Heart right ventricle (tissue), 16 donors: ENCODE data around the gene MARVELD3. TPM values are rescaled to one million over a fixed set of nuclear protein-coding genes. Genes with fewer than 3 reads are reported as not detected.
"Not testable (repeated sequence)": the region's sequence is repeated elsewhere in the genome, so short reads cannot be mapped to it uniquely, and the experiment has no call there.

Experiments used
- ATAC-seq, 8 donors: fragments of 200-7000 bp; cut with Tn5 transposase; one replicate each; pipeline ENCODE4 v1.9.1; 2020; ENCODE audit warnings: mild to moderate bottlenecking in 8 of 8, moderate library complexity in 8 of 8, moderate number of reproducible peaks in 1 of 8
- DNase-seq, 2 donors: peaks; one replicate each; pipeline ENCODE4 v3.0.0-alpha.2; 2020
- H3K27ac ChIP-seq, 10 donors: fragments of 200-600 bp; sonication (generic) in 2 of 10; one replicate each; pipeline versions ENCODE4 v1.5.0 to v1.8.0; 2020 to 2022; ENCODE audit warnings: mild to moderate bottlenecking in 3 of 10
- H3K27me3 ChIP-seq, 7 donors: fragments of 200-600 bp; one replicate each; pipeline ENCODE4 v1.8.0; 2021 to 2022; ENCODE audit warnings: mild to moderate bottlenecking in 2 of 7
- H3K36me3 ChIP-seq, 9 donors: fragments of 200-600 bp; sonication (generic) in 1 of 9; one replicate each; pipeline versions ENCODE4 v1.5.0 to v1.8.0; 2020 to 2022; ENCODE audit warnings: mild to moderate bottlenecking in 2 of 9
- H3K4me1 ChIP-seq, 9 donors: fragments of 200-600 bp; sonication (generic) in 1 of 9; one replicate each; pipeline versions ENCODE4 v1.5.0 to v1.8.0; 2020 to 2022; ENCODE audit warnings: mild to moderate bottlenecking in 4 of 9
- H3K4me3 ChIP-seq, 10 donors: fragments of 200-600 bp; sonication (generic) in 2 of 10; one replicate each; pipeline versions ENCODE4 v1.5.0 to v1.8.0; 2020 to 2022; ENCODE audit warnings: mild to moderate bottlenecking in 7 of 10, moderate library complexity in 2 of 10
- H3K9me3 ChIP-seq, 11 donors: fragments of 200-600 bp in 10 of 11; sonication (generic) in 2 of 11; one replicate each; pipeline versions ENCODE4 v1.5.0 to v1.8.0; 2013 to 2022; ENCODE audit warnings: mild to moderate bottlenecking in 2 of 11, control low read depth in 1 of 11, moderate library complexity in 1 of 11
- CTCF ChIP-seq, 9 donors: fragments of 200-600 bp; sonication (generic) in 2 of 9; IDR thresholded peaks; one replicate each; pipeline versions ENCODE4 v1.5.0 to v1.8.0; 2021 to 2022; ENCODE audit warnings: antibody characterized with exemption in 9 of 9, mild to moderate bottlenecking in 5 of 9, moderate library complexity in 1 of 9
- WGBS, 2 donors: extraction: QIAGEN DNeasy Blood & Tissue Kit; methylation state at CpG; one replicate each; pipeline ENCODE4 v1.1.7; 2013; ENCODE audit warnings: inconsistent platforms in 1 of 2; 5-methylcytosine and 5-hydroxymethylcytosine counted together
- intact Hi-C, 10 donors: fragments of 100-400 bp; cut with DNase I; formaldehyde crosslinking; loops; one replicate each; pipeline versions ENCODE4 v1.11.1 to v1.14.2; 2022
- long read RNA-seq, 3 donors: library from polyadenylated mRNA; unstranded; transcript quantifications; one replicate each; pipeline ENCODE4 v2.0.0, GENCODE V29; 2020 to 2021
- polyA plus RNA-seq, 2 donors: library from polyadenylated mRNA; stranded (reverse); fragments of 200-250 nt; gene quantifications; one replicate each; pipeline ENCODE4 v1.2.3, GENCODE V29; 2013
- total RNA-seq, 10 donors: library from RNA; stranded (reverse); fragmentation: NEBNext Ultra II Directional in 3 of 10; extraction: Animal tissue kit (Norgen Biotek cat#: 25700) in 3 of 10; gene quantifications; one replicate each; pipeline versions ENCODE4 v1.2.1 to v1.2.4, GENCODE V29; 2021 to 2023
- donor health status: Arrhythmogenic right ventricular cardiomyopathy.
- donor health status: ischemic (EF 13 %, LVEDD 7.1; RV severe dilation, severe dysfunction).
- donor health status: healthy with polysubstance abuse.
- donor health status: DM: no; HTN: yes; CAD: no.
- donor health status: DM: no; HTN: no; CAD: no.
- donor health status: ischemic (EF 25% LVEDD 6.9; RV normal size, moderate dysfunction).
- donor health status: ischemic (EF 25% LVEDD 5.7; RV mildly dilated, moderate dysfunction).
- donor health status: healthy.
- donor health status: DM: yes; HTN: yes; CAD: no.
- donor health status: Ischemic cardiomyopathy.
- donor health status: ischemic (EF 35%, LVEDD 5.7; RV mildly dilated, moderate dysfunction).
- donor health status: nonischemic (EF 11% LVEDD 7.7; RV severe dilation, severe dysfunction).
- donor health status: DM: yes; HTN: yes; CAD: no.
- donor health status: PGD.
- donor health status: ischemic (EF 29% LVEDD 5.4; RV normal size, mild dysfunction).
- donor health status: nonischemic (EF 23%, LVEDD 6.1; RV moderate dilation, normal function).

MARVELD3 gene, protein sequence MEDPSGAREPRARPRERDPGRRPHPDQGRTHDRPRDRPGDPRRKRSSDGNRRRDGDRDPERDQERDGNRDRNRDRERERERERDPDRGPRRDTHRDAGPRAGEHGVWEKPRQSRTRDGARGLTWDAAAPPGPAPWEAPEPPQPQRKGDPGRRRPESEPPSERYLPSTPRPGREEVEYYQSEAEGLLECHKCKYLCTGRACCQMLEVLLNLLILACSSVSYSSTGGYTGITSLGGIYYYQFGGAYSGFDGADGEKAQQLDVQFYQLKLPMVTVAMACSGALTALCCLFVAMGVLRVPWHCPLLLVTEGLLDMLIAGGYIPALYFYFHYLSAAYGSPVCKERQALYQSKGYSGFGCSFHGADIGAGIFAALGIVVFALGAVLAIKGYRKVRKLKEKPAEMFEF
- not detected for total RNA-seq
- polyA plus RNA-seq: under 1 TPM in 1 of 2 donors, not detected in 1; 0.01 TPM
- long read RNA-seq, donor 1: 0 reads
- long read RNA-seq, donor 2: 0 reads
- long read RNA-seq, donor 3: 0 reads

DNA sequence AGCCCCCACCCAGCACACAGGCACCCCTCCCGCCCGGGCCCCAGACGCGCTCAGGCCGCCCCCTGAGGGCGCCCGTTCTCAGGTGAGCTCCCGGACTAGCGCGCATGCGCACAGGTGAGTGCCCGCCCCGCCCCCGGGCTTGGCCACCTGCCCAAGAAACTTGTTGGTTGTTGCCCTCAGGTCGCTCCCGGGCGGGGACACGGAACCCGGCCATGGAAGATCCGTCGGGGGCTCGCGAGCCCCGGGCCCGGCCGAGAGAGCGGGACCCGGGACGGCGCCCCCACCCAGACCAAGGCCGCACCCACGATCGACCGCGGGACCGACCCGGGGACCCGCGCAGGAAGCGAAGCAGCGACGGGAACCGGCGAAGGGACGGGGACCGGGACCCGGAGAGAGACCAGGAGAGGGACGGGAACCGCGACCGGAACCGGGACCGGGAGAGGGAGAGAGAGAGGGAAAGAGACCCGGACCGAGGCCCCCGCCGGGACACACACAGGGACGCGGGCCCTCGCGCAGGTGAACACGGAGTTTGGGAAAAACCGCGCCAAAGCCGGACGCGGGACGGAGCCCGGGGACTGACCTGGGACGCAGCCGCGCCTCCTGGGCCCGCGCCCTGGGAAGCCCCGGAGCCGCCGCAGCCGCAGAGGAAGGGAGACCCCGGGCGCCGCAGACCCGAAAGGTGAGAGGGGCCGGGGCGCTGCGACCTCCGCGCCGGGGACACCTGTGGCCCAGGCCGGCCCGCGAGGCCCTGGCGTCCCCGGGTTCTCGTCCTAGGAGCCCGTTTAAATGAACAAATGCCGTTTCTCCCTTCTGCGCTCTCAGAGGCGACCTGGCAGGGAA is at the start of gene MARVELD3:
Gene MARVELD3 (plus strand): TSS at position 167 of the 840 bp plus-strand sequence. CDS start 46 bp downstream, at position 213.
- H3K4me1 ChIP-seq: peaks cover 3 to 15% (median 11%) of the 10 kb centered on the region in 9 donors
- no peaks in the 10 kb centered on the region for H3K36me3 ChIP-seq
- peak in 1 of 2 donors; percentile 18 for DNase-seq
- no peak within 1 kb of the TSS for H3K27ac ChIP-seq
- TF ChIP-seq CTCF (IDR thresholded peaks at IDR 0.05): no peak
- intact Hi-C loops: no loop called here
- peak in 2 of 8 donors; percentile 25 to 34 for ATAC-seq
- peak within 1 kb of the TSS; percentile 11 to 45 (median 42) for H3K4me3 ChIP-seq
- 1 to 2% methylated on average over 74 to 98 of the region's 98 CpGs for WGBS, 2 donors
- peaks cover 0 to 11% (median 0%) of the 10 kb centered on the region in 11 donors for H3K9me3 ChIP-seq
- peaks cover 12 to 77% (median 55%) of the 10 kb centered on the region in 7 donors for H3K27me3 ChIP-seq

- H3K27ac ChIP-seq: no peak within 1 kb of the TSS
- no peaks in the 10 kb centered on the region for H3K4me1 ChIP-seq
- 14 to 19% methylated on average over 3 of the region's 3 CpGs for WGBS, 2 donors
- ATAC-seq (no peak), DNase-seq (no peak)
- H3K9me3 ChIP-seq: no peaks in the 10 kb centered on the region
- H3K27me3 ChIP-seq: peaks cover 0 to 28% (median 16%) of the 10 kb centered on the region in 7 donors
- no peak for TF ChIP-seq CTCF (IDR thresholded peaks at IDR 0.05)
- no peak within 1 kb of the TSS for H3K4me3 ChIP-seq
- intact Hi-C loops: loop anchor here in 1 of 10 donors (10.0 kb wide), 1 partner anchor 62 kb away; no protein-coding TSS in a partner anchor
- no peaks in the 10 kb centered on the region for H3K36me3 ChIP-seq
These were observed 49.0 kb upstream of the MARVELD3 start, which contains the start of gene TAT for GRCh38 chr16:71576971-71577370. Gene TAT, minus strand, starts transcription at chr16:71577092. Its CDS starts 677 bp downstream, at chr16:71576415.

DNA sequence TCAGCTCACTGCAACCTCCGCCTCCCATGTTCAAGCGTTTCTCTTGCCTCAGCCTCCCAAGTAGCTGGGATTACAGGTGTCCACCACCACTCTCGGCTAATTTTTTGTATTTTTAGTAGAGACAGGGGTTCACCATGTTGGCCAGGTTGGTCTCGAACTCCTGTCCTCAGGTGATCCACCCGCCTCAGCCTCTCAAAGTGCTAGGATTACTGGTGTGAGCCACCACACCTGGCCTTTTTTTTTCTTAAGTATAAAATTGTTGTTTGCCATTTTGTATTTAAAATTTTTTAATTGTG is 43.5 kb upstream of the MARVELD3 start:
- H3K27me3 ChIP-seq: peaks cover 0 to 13% (median 4%) of the 10 kb centered on the region in 7 donors
- ATAC-seq, H3K36me3 ChIP-seq, DNase-seq, intact Hi-C loops, H3K27ac ChIP-seq, H3K4me1 ChIP-seq, H3K9me3 ChIP-seq, H3K4me3 ChIP-seq: not testable (repeated sequence)
- 89 to 91% methylated on average over 5 of the region's 5 CpGs for WGBS, 2 donors

GRCh38 chr16:71584543-71585317 is 41.3 kb upstream of the MARVELD3 start:
- H3K27me3 ChIP-seq: peaks cover 0 to 17% (median 0%) of the 10 kb centered on the region in 7 donors
- intact Hi-C loops: no loop called here
- no peaks in the 10 kb centered on the region for H3K9me3 ChIP-seq
- no peak for TF ChIP-seq CTCF (IDR thresholded peaks at IDR 0.05)
- H3K36me3 ChIP-seq: no peaks in the 10 kb centered on the region
- no peak overlapping the region for H3K4me3 ChIP-seq
- no peak overlapping the region for H3K27ac ChIP-seq
- DNase-seq (no peak), ATAC-seq (no peak)
- WGBS, 2 donors: 82 to 83% methylated on average over 3 of the region's 3 CpGs
- no peaks in the 10 kb centered on the region for H3K4me1 ChIP-seq
